Measurements from ENCODE around the gene YOD1. TPM values are rescaled to one million over a fixed set of nuclear protein-coding genes. Genes with fewer than 3 reads are reported as not detected.

YOD1 gene
- total RNA-seq, 1 experiment from 2014 or later: 12.5 TPM

GRCh38 chr1:207062058-207062457 is 11.1 kb upstream of the YOD1 start:
- no peak overlapping the region for H3K4me2 ChIP-seq
- ChIA-PET CTCF (no interaction called here), POLR2A (ENCODE audit: unreplicated experiment) (no interaction called here)
- no peak for DNase-seq
- H3K36me3 ChIP-seq (ENCODE audit: low read depth): peaks cover 16% of the 10 kb centered on the region
- no peaks in the 10 kb centered on the region for H3K9me3 ChIP-seq (ENCODE audit: insufficient read depth, low read depth)
- TF ChIP-seq CTCF (conservative IDR thresholded peaks at IDR 0.05) (no peak), EZH2 (IDR thresholded peaks at IDR 0.05; ENCODE audit: low read depth) (no peak)
- no peak overlapping the region for H3K27ac ChIP-seq
- H3K27me3 ChIP-seq (ENCODE audit: insufficient read depth, low read depth): no peaks in the 10 kb centered on the region
- no peaks in the 10 kb centered on the region for H3K79me2 ChIP-seq (ENCODE audit: low read depth)
- intact Hi-C loops (cut with micrococcal nuclease; ENCODE audit: unreplicated experiment): no loop called here
- BruUV-seq (replicated peaks): no TSS peak
- no peak overlapping the region for H3K4me3 ChIP-seq
- no peak overlapping the region for H2AFZ ChIP-seq
- no peaks in the 10 kb centered on the region for H3K4me1 ChIP-seq (replicated peaks; ENCODE audit: insufficient read depth)
- no peaks in the 10 kb centered on the region for H3K9me2 ChIP-seq (ENCODE audit: insufficient read depth)
- H4K20me1 ChIP-seq (ENCODE audit: insufficient read depth): no peaks in the 10 kb centered on the region
- H3F3A ChIP-seq (ENCODE audit: insufficient read depth, low read depth): no peaks in the 10 kb centered on the region

- H3F3A ChIP-seq (ENCODE audit: insufficient read depth, low read depth): no peaks in the 10 kb centered on the region
- ChIA-PET CTCF (no interaction called here), POLR2A (ENCODE audit: unreplicated experiment) (no interaction called here)
- BruUV-seq (replicated peaks): no TSS peak
- no peaks in the 10 kb centered on the region for H3K4me1 ChIP-seq (replicated peaks; ENCODE audit: insufficient read depth)
- H3K4me2 ChIP-seq: no peak overlapping the region
- no peak for TF ChIP-seq CTCF (conservative IDR thresholded peaks at IDR 0.05)
- TF ChIP-seq EZH2 (IDR thresholded peaks at IDR 0.05; ENCODE audit: low read depth): no peak
- intact Hi-C loops (cut with micrococcal nuclease; ENCODE audit: unreplicated experiment): no loop called here
- DNase-seq: no peak
- H3K27ac ChIP-seq: no peak overlapping the region
- H4K20me1 ChIP-seq (ENCODE audit: insufficient read depth): no peaks in the 10 kb centered on the region
- no peaks in the 10 kb centered on the region for H3K79me2 ChIP-seq (ENCODE audit: low read depth)
- H2AFZ ChIP-seq: no peak overlapping the region
- peaks cover 16% of the 10 kb centered on the region for H3K36me3 ChIP-seq (ENCODE audit: low read depth)
- H3K9me2 ChIP-seq (ENCODE audit: insufficient read depth): no peaks in the 10 kb centered on the region
- H3K4me3 ChIP-seq: no peak overlapping the region
- H3K9me3 ChIP-seq (ENCODE audit: insufficient read depth, low read depth): no peaks in the 10 kb centered on the region
- no peaks in the 10 kb centered on the region for H3K27me3 ChIP-seq (ENCODE audit: insufficient read depth, low read depth)
Measured at GRCh38 chr1:207060596-207060995, 9.6 kb upstream of the YOD1 start.

- Histone ChIP-seq H3K27ac (no peak overlapping the region), H3K4me3 (no peak overlapping the region), H4K20me1 (ENCODE audit: insufficient read depth) (no peaks in the 10 kb centered on the region), H3K79me2 (ENCODE audit: low read depth) (no peaks in the 10 kb centered on the region), H3K36me3 (ENCODE audit: low read depth) (peaks cover 12% of the 10 kb centered on the region; the same call in 1 of the 2 replicates), H3K27me3 (ENCODE audit: insufficient read depth, low read depth) (no peaks in the 10 kb centered on the region), H3K4me1 (replicated peaks; ENCODE audit: insufficient read depth) (no peaks in the 10 kb centered on the region), H3F3A (ENCODE audit: insufficient read depth, low read depth) (no peaks in the 10 kb centered on the region), H3K9me3 (ENCODE audit: insufficient read depth, low read depth) (no peaks in the 10 kb centered on the region), H2AFZ (no peak overlapping the region), H3K9me2 (ENCODE audit: insufficient read depth) (no peaks in the 10 kb centered on the region), H3K4me2 (no peak overlapping the region)
- ChIA-PET CTCF (no interaction called here), POLR2A (ENCODE audit: unreplicated experiment) (no interaction called here)
- intact Hi-C loops (cut with micrococcal nuclease; ENCODE audit: unreplicated experiment): loop anchor here (10.0 kb wide), 1 partner anchor 425 kb away; the partner anchor contains the start of gene DYRK3
- TF ChIP-seq EZH2 (IDR thresholded peaks at IDR 0.05; ENCODE audit: low read depth) (no peak), CTCF (conservative IDR thresholded peaks at IDR 0.05) (no peak)
- no peak for DNase-seq
- BruUV-seq (replicated peaks): no TSS peak
Measured at GRCh38 chr1:207059881-207060280, 8.9 kb upstream of the YOD1 start.

Data from PC-9 (cell line).